A549 (cell line): ENCODE data around the gene MKNK2.

ENCODE experiments used
- CTCF ChIP-seq: fragments of >200 bp; sonication (Bioruptor Twin); formaldehyde crosslinking; IDR thresholded peaks from 3 replicates; pipeline ENCODE4 v1.5.1; 2016
- FOSL2 ChIP-seq, 2 experiments: fragments of 450-650 bp in 1 of 2; fragments of >200 bp in 1 of 2; sonication (Bioruptor Twin) in 1 of 2; formaldehyde crosslinking; IDR thresholded peaks; 2 replicates each; pipeline versions ENCODE4 v1.5.0 to v1.6.1; 2016 to 2020; ENCODE audit warnings: mild to moderate bottlenecking in 1 of 2, moderate library complexity in 1 of 2
- HDAC2 ChIP-seq: fragments of 200-600 bp; sonication (generic); IDR thresholded peaks from 2 replicates; pipeline ENCODE4 v1.6.1; 2016
- HOXA7 ChIP-seq: fragments of 250-450 bp; sonication (Bioruptor Pico); IDR thresholded peaks from 2 replicates; pipeline ENCODE4 v1.5.0; 2020; ENCODE audit warnings: mild to moderate bottlenecking, moderate library complexity
- JUN ChIP-seq, 2 experiments: fragments of >200 bp; sonication (Bioruptor Twin); formaldehyde crosslinking; IDR thresholded peaks; 2 replicates in 1 of 2; 3 replicates in 1 of 2; pipeline ENCODE4 v1.6.1; 2016 to 2017
- MAX ChIP-seq: IDR thresholded peaks from 2 replicates; pipeline ENCODE4 v1.6.1; 2012
- MYC ChIP-seq: IDR thresholded peaks from 2 replicates; pipeline ENCODE4 v1.6.1; 2012; ENCODE audit warnings: mild to moderate bottlenecking, inconsistent platforms, low read length, improper control_type of control experiment, borderline replicate concordance
- NR3C1 ChIP-seq: fragments of >200 bp; sonication (Bioruptor Twin); formaldehyde crosslinking; IDR thresholded peaks from 3 replicates; pipeline ENCODE4 v1.6.1; 2017
- RNF2 ChIP-seq: fragments of 200-600 bp; sonication (generic); IDR thresholded peaks from 2 replicates; pipeline ENCODE4 v1.6.1; 2016; ENCODE audit warnings: low read depth, mild to moderate bottlenecking, antibody characterized with exemption, moderate library complexity, borderline replicate concordance
- ZFP36 ChIP-seq: fragments of 450-650 bp; IDR thresholded peaks from 2 replicates; pipeline ENCODE4 v1.6.1; 2014; ENCODE audit warnings: borderline replicate concordance; ENCODE audit not compliant: partially characterized antibody

- TF ChIP-seq CTCF, result no peak
- no peak for TF ChIP-seq NR3C1
- no peak for TF ChIP-seq HDAC2
- TF ChIP-seq MAX, result no peak
- TF ChIP-seq JUN (IDR thresholded peaks at IDR 0.05), result no peak
- no peak for TF ChIP-seq FOSL2 (IDR thresholded peaks at IDR 0.05)
- TF ChIP-seq FOSL2 (CRISPR knock-in tag; IDR thresholded peaks at IDR 0.05), result no peak
- no peak for TF ChIP-seq ZFP36
- TF ChIP-seq MYC, result no peak
- no peak for TF ChIP-seq HOXA7 (CRISPR knock-in tag)
- no peak for TF ChIP-seq RNF2
Measured at GRCh38 chr19:2100719-2101061, 49.6 kb upstream of the MKNK2 start.
